Osteocyte (in vitro differentiated cells): ENCODE data around the gene OXCT1. TPM values are rescaled to one million over a fixed set of nuclear protein-coding genes. Genes with fewer than 3 reads are reported as not detected.

Source experiments
- DNase-seq: peaks from one replicate; pipeline ENCODE4 v3.0.0; 2021; ENCODE audit warnings: mixed read lengths; ENCODE audit not compliant: unreplicated experiment; ENCODE audit errors: extremely low spot score
- H3K27ac Mint-ChIP-seq: one replicate; pipeline ENCODE4 v1.8.0; 2021; ENCODE audit warnings: mild to moderate bottlenecking, mixed read lengths; ENCODE audit not compliant: unreplicated experiment
- H3K27me3 Mint-ChIP-seq: one replicate; pipeline ENCODE4 v1.8.0; 2021; ENCODE audit warnings: mixed read lengths; ENCODE audit not compliant: unreplicated experiment
- H3K36me3 Mint-ChIP-seq: one replicate; pipeline ENCODE4 v1.8.0; 2021; ENCODE audit warnings: mixed read lengths; ENCODE audit not compliant: unreplicated experiment
- H3K4me1 Mint-ChIP-seq: one replicate; pipeline ENCODE4 v1.8.0; 2021; ENCODE audit warnings: mixed read lengths; ENCODE audit not compliant: unreplicated experiment
- H3K4me3 Mint-ChIP-seq: one replicate; pipeline ENCODE4 v1.8.0; 2021; ENCODE audit warnings: mild to moderate bottlenecking, moderate library complexity, mixed read lengths; ENCODE audit not compliant: unreplicated experiment
- H3K9me3 Mint-ChIP-seq: one replicate; pipeline ENCODE4 v1.8.0; 2021; ENCODE audit warnings: mixed read lengths; ENCODE audit not compliant: unreplicated experiment
- CTCF ChIP-seq: fragments of 200-600 bp; sonication (generic); IDR thresholded peaks from 2 replicates; pipeline ENCODE4 v1.5.0; 2021; ENCODE audit warnings: antibody characterized with exemption, mild to moderate bottlenecking, moderate library complexity
- total RNA-seq: library from RNA; stranded (reverse); gene quantifications from 2 replicates; pipeline ENCODE4 v1.2.1, GENCODE V29; 2021

Gene OXCT1
- total RNA-seq, 1 donor from 2014 or later = 41.9 TPM

- TF ChIP-seq CTCF = no peak
- Mint-ChIP-seq H3K36me3 (peaks cover 8% of the 10 kb centered on the region), H3K27ac (peak within 1 kb of the TSS; percentile 99), H3K4me3 (peak within 1 kb of the TSS; percentile 100), H3K4me1 (peaks cover 27% of the 10 kb centered on the region), H3K9me3 (no peaks in the 10 kb centered on the region), H3K27me3 (peaks cover 9% of the 10 kb centered on the region)
- DNase-seq = peak; percentile 100
These were observed 33.9 kb upstream of the OXCT1 start, which contains the start of gene RIMOC1 for GRCh38 chr5:41903892-41904799. RIMOC1 (plus strand) TSS chr5:41904344; CDS start chr5:41904368, 24 bp downstream.

GRCh38 chr5:41903382-41903891 lies 33.2 kb upstream of the OXCT1 start:
- no peak for TF ChIP-seq CTCF
- H3K27me3 Mint-ChIP-seq = peaks cover 10% of the 10 kb centered on the region
- no peak for DNase-seq
- H3K36me3 Mint-ChIP-seq = peaks cover 5% of the 10 kb centered on the region
- peak overlapping the region; percentile 100 for H3K4me3 Mint-ChIP-seq
- H3K27ac Mint-ChIP-seq = peak overlapping the region; percentile 99
- peaks cover 27% of the 10 kb centered on the region for H3K4me1 Mint-ChIP-seq
- H3K9me3 Mint-ChIP-seq = no peaks in the 10 kb centered on the region

GRCh38 chr5:41896230-41896629 lies 26.0 kb upstream of the OXCT1 start:
- peaks cover 58% of the 10 kb centered on the region for H3K27me3 Mint-ChIP-seq
- H3K9me3 Mint-ChIP-seq = no peaks in the 10 kb centered on the region
- H3K27ac Mint-ChIP-seq = no peak overlapping the region
- H3K4me3 Mint-ChIP-seq = no peak overlapping the region
- no peak for TF ChIP-seq CTCF
- no peak for DNase-seq
- no peaks in the 10 kb centered on the region for H3K36me3 Mint-ChIP-seq
- H3K4me1 Mint-ChIP-seq = no peaks in the 10 kb centered on the region

GRCh38 chr5:41893074-41893851 lies 23.0 kb upstream of the OXCT1 start:
- DNase-seq = no peak
- no peak for TF ChIP-seq CTCF
- Mint-ChIP-seq H3K9me3 (no peaks in the 10 kb centered on the region), H3K4me3 (no peak overlapping the region), H3K27me3 (peaks cover 67% of the 10 kb centered on the region), H3K4me1 (no peaks in the 10 kb centered on the region), H3K36me3 (no peaks in the 10 kb centered on the region), H3K27ac (no peak overlapping the region)
